ENCODE measurements around the gene SMAP1.

DNA sequence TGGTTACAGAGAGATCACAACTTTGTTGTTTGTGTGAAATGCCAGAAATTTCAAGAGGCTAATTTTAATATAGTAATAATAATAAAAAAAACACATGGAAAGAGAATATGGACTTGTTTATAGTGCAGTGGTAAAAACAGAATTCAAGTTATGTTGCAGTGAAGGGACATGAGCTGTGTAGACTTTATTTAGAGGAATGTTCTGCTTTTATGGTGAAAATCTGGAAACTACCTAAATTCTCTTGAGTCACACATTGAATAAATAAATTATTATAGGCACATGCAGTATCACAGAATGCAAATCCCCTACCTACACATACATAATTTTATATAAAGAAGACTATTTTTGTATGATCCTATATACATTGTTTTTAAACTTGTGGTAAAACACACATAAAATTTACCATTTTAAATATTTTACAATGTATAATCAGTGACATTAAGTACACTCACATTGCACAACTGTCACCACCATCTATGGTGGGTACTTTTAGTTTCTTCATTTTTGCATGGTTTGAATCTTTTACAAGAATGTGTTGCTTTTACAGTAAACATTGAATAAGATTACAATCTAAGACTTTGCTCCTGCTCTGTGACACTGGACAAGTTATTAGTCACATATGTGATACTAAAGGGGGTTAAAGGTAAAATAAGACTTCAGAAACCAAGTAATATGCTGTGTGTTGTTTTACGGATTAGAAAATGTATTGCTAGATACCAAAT lies 181.8 kb downstream of the SMAP1 start:
- TF ChIP-seq, protein P1, sequence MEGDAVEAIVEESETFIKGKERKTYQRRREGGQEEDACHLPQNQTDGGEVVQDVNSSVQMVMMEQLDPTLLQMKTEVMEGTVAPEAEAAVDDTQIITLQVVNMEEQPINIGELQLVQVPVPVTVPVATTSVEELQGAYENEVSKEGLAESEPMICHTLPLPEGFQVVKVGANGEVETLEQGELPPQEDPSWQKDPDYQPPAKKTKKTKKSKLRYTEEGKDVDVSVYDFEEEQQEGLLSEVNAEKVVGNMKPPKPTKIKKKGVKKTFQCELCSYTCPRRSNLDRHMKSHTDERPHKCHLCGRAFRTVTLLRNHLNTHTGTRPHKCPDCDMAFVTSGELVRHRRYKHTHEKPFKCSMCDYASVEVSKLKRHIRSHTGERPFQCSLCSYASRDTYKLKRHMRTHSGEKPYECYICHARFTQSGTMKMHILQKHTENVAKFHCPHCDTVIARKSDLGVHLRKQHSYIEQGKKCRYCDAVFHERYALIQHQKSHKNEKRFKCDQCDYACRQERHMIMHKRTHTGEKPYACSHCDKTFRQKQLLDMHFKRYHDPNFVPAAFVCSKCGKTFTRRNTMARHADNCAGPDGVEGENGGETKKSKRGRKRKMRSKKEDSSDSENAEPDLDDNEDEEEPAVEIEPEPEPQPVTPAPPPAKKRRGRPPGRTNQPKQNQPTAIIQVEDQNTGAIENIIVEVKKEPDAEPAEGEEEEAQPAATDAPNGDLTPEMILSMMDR (IDR thresholded peaks at IDR 0.05) = no peak
- TF ChIP-seq POLR2A (IDR thresholded peaks at IDR 0.05) = no peak

Data from heart left ventricle (tissue), 13 donors.